GM18909 (cell line): ENCODE measurements around the gene MACF1.
A peak's percentile ranks its signal among the peaks of the same experiment; 100 is the strongest.

ENCODE experiments used
- ATAC-seq: cut with Tn5 transposase; IDR thresholded peaks from one replicate; pipeline ENCODE4 v1.9.1; 2021; ENCODE audit warnings: mild to moderate bottlenecking; ENCODE audit not compliant: unreplicated experiment, poor library complexity

MACF1 gene

GRCh38 chr1:39174390-39175081 is 30.0 kb upstream of the MACF1 start:
- no peak for ATAC-seq

GRCh38 chr1:39177706-39178105 is 26.8 kb upstream of the MACF1 start:
- no peak for ATAC-seq

- ATAC-seq, result no peak
Measured at GRCh38 chr1:39178541-39179431, 25.7 kb upstream of the MACF1 start.

GRCh38 chr1:39181311-39181710 is 23.2 kb upstream of the MACF1 start:
- no peak for ATAC-seq

- no peak for ATAC-seq
Measured at GRCh38 chr1:39182804-39183203, 21.7 kb upstream of the MACF1 start.

- ATAC-seq, result peak; percentile 55
Measured at GRCh38 chr1:39183503-39184353, 20.8 kb upstream of the MACF1 start.

- ATAC-seq, result no peak
Measured at GRCh38 chr1:39184354-39184818, 20.1 kb upstream of the MACF1 start.

GRCh38 chr1:39187275-39188046 is 17.0 kb upstream of the MACF1 start:
- ATAC-seq, result no peak

GRCh38 chr1:39189592-39190041 is 14.9 kb upstream of the MACF1 start:
- no peak for ATAC-seq

GRCh38 chr1:39190096-39190495 is 14.4 kb upstream of the MACF1 start:
- no peak for ATAC-seq

- ATAC-seq, result no peak
Measured at GRCh38 chr1:39194398-39195051, 10.0 kb upstream of the MACF1 start.

GRCh38 chr1:39195166-39196111 is 9.1 kb upstream of the MACF1 start:
- no peak for ATAC-seq

- ATAC-seq, result peak; percentile 59
Measured at GRCh38 chr1:39196244-39197215, 8.0 kb upstream of the MACF1 start.

- ATAC-seq, result no peak
Measured at GRCh38 chr1:39199593-39199992, 4.9 kb upstream of the MACF1 start.

- no peak for ATAC-seq
Measured at GRCh38 chr1:39205102-39205780, 746 bp downstream of the MACF1 start.

- ATAC-seq, result no peak
Measured at GRCh38 chr1:39205781-39206464, 1.4 kb downstream of the MACF1 start.
